Adipocyte (in vitro differentiated cells): ENCODE measurements around the gene HRG.
"Not testable (repeated sequence)": the region's sequence is repeated elsewhere in the genome, so short reads cannot be mapped to it uniquely, and the experiment has no call there.

ENCODE experiments used
- DNase-seq: peaks from one replicate; pipeline ENCODE4 v3.0.0-alpha.2; 2015; ENCODE audit warnings: low read depth
- H3K27me3 ChIP-seq: replicated peaks from 2 replicates; pipeline ENCODE4 v1.7.0; 2013; ENCODE audit warnings: mild to moderate bottlenecking, low read length, moderate library complexity; ENCODE audit not compliant: control insufficient read depth, insufficient read depth
- H3K36me3 ChIP-seq: 2 replicates; pipeline ENCODE4 v1.7.0; 2013; ENCODE audit warnings: low read length, mild to moderate bottlenecking, moderate library complexity; ENCODE audit not compliant: control insufficient read depth, insufficient read depth, severe bottlenecking
- H3K4me1 ChIP-seq: 2 replicates; pipeline ENCODE4 v1.7.0; 2013; ENCODE audit warnings: mild to moderate bottlenecking, low read length, moderate library complexity; ENCODE audit not compliant: control insufficient read depth, insufficient read depth
- H3K4me3 ChIP-seq: 2 replicates; pipeline ENCODE4 v1.7.0; 2013; ENCODE audit warnings: mild to moderate bottlenecking, low read length, moderate library complexity
- H3K9ac ChIP-seq: 2 replicates; pipeline ENCODE4 v1.7.0; 2013; ENCODE audit warnings: mild to moderate bottlenecking, low read length, moderate library complexity
- H3K9me3 ChIP-seq: 2 replicates; pipeline ENCODE4 v1.7.0; 2013; ENCODE audit warnings: mild to moderate bottlenecking, low read length, moderate library complexity; ENCODE audit not compliant: control insufficient read depth

The HRG gene

DNA sequence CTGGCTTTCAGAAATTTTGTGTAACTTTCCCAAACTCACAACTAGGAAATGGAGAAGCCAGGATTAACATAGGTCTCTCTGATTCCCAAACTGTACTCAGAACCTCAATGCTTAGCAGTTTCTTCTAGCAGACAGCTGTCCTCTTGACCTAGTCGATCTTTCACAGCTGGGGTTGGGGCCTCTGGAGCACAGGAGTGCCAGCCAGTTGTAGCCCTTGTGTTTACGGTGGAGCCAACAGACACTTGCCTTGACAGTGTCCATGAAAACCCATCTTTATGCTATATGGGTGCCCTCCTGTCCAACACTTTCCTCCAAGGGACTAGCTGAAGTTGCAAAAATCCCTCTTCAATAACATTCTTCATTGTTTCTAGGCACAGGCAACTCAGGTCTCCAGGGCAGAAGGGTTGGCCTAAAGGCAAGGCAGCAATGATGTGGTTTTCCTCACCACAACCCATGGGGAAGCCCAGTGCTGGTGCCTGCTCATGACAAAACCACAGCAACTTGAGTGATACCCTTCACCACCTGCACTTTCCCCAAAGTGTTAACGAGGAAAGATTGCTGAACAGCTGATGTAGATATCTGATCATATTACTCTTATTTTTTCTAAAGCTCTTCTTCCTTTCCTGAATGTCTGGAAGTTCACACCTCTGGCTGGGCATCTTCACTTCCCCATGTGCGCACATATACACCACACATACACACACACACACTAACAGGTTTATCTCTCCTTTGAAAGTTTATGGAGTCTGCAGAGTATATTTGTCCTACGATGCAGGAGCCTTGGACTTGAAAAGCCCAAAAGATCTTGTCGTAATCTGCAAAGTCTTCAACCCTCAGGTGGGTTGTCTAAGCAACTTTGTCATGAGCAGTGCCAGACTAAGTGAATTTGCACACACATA, 40.3 kb downstream of the HRG start:
- Histone ChIP-seq H3K4me3 (no peak overlapping the region), H3K4me1 (no peaks in the 10 kb centered on the region), H3K27me3 (peaks cover 2% of the 10 kb centered on the region), H3K9ac (no peak overlapping the region), H3K9me3 (no peaks in the 10 kb centered on the region), H3K36me3 (no peaks in the 10 kb centered on the region)
- DNase-seq: no peak

- DNase-seq: no peak
- no peaks in the 10 kb centered on the region for H3K9me3 ChIP-seq
Observed at GRCh38 chr3:186708983-186709679, 43.3 kb downstream of the HRG start.

DNA sequence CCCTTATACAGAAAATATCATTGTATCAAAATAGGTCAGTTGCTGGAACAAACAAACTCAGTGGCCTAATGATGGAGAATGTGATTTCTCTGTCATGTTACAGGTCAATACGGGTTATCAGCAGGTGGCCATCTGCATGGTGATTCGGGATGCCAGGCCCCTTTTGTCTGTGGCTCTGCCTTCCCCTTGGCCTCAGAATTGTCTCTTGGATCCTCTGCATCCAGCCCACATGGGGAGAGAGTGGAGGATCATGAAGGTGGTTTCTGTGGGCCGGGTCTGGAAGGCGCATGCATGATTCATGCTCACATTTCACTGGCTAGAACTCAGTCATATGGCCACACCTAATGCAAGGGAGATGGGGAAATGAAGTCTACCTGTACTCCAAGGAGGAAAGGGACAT, 44.9 kb downstream of the HRG start:
- H3K9me3 ChIP-seq, H3K4me3 ChIP-seq, H3K36me3 ChIP-seq, H3K4me1 ChIP-seq, DNase-seq, H3K9ac ChIP-seq: not testable (repeated sequence)
- H3K27me3 ChIP-seq: peaks cover 14% of the 10 kb centered on the region

More at GRCh38 chr3:186708983-186709679, 43.3 kb downstream of the HRG start:
- Histone ChIP-seq H3K36me3 (no peaks in the 10 kb centered on the region), H3K9ac (no peak overlapping the region), H3K4me3 (no peak overlapping the region), H3K27me3 (peaks cover 16% of the 10 kb centered on the region), H3K4me1 (no peaks in the 10 kb centered on the region)

GRCh38 chr3:186713499-186713898, 47.7 kb downstream of the HRG start:
- Histone ChIP-seq H3K9me3 (no peaks in the 10 kb centered on the region), H3K4me3 (no peak overlapping the region), H3K36me3 (no peaks in the 10 kb centered on the region), H3K4me1 (no peaks in the 10 kb centered on the region), H3K9ac (no peak overlapping the region), H3K27me3 (peaks cover 14% of the 10 kb centered on the region)
- DNase-seq: no peak

GRCh38 chr3:186717039-186717457, 51.2 kb downstream of the HRG start, which contains the start of gene KNG1:
Gene KNG1, plus strand, starts transcription at chr3:186717359. Its CDS starts 184 bp downstream, at chr3:186717543.
- Histone ChIP-seq H3K4me1 (no peaks in the 10 kb centered on the region), H3K9ac (no peak within 1 kb of the TSS), H3K36me3 (no peaks in the 10 kb centered on the region), H3K27me3 (peaks cover 14% of the 10 kb centered on the region), H3K9me3 (no peaks in the 10 kb centered on the region), H3K4me3 (no peak within 1 kb of the TSS)
- no peak for DNase-seq

DNA sequence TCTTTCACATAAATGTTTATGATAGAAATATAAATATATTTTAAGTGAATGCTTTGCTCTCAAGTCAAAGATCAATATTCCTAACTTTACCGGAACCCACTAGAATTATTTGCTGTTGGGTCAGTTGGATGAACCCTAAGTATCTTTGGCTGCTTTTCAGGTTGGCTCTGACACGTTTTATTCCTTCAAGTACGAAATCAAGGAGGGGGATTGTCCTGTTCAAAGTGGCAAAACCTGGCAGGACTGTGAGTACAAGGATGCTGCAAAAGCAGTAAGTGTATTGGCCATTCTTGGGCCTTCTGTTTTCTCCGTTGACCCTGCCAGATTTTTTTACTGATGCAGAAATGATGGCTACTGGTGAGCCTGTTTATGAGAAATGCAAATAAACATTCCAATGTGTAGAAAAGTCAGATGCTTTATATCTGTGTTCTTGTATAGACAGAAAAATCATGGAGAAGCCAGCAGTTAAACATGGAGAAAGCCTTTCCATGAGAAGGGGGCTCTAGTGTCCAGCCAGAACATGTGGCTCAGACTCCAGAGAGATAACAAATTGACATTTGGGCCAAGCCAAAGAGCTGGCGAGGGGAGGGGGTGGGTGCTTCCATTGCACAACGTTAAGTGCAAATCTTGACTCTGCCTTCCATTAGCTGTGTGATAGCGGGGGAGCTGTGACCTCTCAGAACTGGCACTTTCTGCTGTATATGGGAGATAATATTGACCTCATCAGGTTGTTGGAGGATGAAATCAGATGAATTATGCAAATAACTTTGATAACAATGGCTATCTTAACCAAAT, 54.3 kb downstream of the HRG start:
- H3K27me3 ChIP-seq: no peaks in the 10 kb centered on the region

GRCh38 chr3:186722457-186722856, 56.6 kb downstream of the HRG start:
- H3K36me3 ChIP-seq: no peaks in the 10 kb centered on the region
- DNase-seq: no peak
- H3K9me3 ChIP-seq: no peaks in the 10 kb centered on the region
- no peaks in the 10 kb centered on the region for H3K4me1 ChIP-seq
- no peak overlapping the region for H3K4me3 ChIP-seq
- no peaks in the 10 kb centered on the region for H3K27me3 ChIP-seq
- no peak overlapping the region for H3K9ac ChIP-seq

More for the DNA sequence above, 54.3 kb downstream of the HRG start:
- no peaks in the 10 kb centered on the region for H3K9me3 ChIP-seq
- H3K36me3 ChIP-seq: no peaks in the 10 kb centered on the region
- DNase-seq: no peak
- no peaks in the 10 kb centered on the region for H3K4me1 ChIP-seq
- no peak overlapping the region for H3K4me3 ChIP-seq
- H3K9ac ChIP-seq: no peak overlapping the region

DNA sequence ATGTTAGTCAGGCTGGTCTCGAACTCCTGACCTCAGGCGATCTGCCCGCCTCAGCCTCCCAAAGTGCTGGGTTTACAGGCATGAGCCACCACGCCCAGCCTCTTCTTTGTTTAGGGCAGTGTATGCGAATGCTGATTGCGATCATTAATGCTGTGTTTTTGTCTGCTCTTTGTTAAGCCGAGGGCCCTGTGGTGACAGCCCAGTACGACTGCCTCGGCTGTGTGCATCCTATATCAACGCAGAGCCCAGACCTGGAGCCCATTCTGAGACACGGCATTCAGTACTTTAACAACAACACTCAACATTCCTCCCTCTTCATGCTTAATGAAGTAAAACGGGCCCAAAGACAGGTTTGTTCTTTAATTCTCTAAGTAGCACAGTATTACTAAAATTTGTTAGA, 59.1 kb downstream of the HRG start:
- no peak for DNase-seq
- Histone ChIP-seq H3K36me3 (no peaks in the 10 kb centered on the region), H3K9ac (no peak overlapping the region), H3K9me3 (no peaks in the 10 kb centered on the region), H3K27me3 (peaks cover 3% of the 10 kb centered on the region), H3K4me3 (no peak overlapping the region), H3K4me1 (no peaks in the 10 kb centered on the region)
